Measurements from ENCODE around the gene IL18RAP. TPM values are rescaled to one million over a fixed set of nuclear protein-coding genes. Genes with fewer than 3 reads are reported as not detected.

The IL18RAP gene
- total RNA-seq, 1 experiment from 2014 or later: not detected

DNA sequence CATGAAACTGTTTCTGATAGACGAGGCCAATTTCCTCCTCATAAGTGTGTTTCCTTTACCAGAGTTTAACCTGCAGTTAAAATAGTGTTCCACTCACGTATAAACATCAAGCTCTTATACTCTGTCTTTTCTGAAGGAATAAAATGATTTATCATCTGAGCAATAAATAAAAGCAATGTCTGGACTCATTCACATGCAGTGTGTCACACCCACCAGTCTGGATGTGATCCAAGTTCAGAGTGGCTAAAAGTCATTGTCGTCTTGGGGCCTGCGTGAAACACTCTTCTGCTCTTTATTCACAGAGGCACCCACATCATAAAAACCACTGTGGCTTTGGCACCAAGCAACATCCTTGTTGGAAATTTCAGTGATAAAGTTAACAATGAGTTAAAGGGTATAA, 30.5 kb downstream of the IL18RAP start:
- no peaks in the 10 kb centered on the region for H3K4me1 ChIP-seq (replicated peaks)
- H3K27me3 ChIP-seq (replicated peaks): peaks cover 9% of the 10 kb centered on the region
- no peak overlapping the region for H3K4me3 ChIP-seq
- H3K9me3 ChIP-seq (replicated peaks): no peaks in the 10 kb centered on the region
- no peak for DNase-seq (ENCODE audit: low read depth in 1 of 2, low spot score in 2 of 2)
- no peaks in the 10 kb centered on the region for H3K36me3 ChIP-seq
- H3K27ac ChIP-seq: no peak overlapping the region

DNA sequence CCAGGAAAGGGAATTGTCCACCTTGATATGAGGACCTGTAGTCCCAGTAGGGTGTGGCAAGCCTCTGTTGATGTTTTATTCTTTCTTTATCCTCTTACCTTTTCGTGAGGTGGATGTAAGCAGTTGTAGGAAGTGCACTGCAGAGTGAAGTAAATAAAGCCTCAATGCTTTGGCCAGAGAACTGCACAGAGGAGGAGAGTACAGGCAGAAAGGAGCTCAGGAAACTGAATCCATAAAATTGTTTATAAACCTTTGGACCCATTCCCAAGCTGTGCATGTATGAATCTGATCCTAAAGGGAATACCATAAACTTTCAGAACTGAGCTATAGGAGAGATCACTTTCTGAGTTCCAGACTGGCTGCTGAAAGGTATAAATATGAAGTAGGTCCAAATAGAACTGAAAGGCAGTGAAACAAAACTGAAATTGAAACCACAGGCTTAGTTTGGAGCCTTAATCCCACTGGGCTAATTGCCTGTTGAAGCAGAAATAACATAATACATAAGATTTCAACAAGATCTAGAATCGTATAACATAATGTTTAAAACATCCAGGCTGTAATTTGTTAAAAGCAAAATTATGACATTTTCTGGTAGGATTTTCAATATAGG, 32.2 kb downstream of the IL18RAP start:
- Histone ChIP-seq H3K27ac (no peak overlapping the region), H3K27me3 (replicated peaks) (peaks cover 9% of the 10 kb centered on the region), H3K4me3 (no peak overlapping the region), H3K4me1 (replicated peaks) (no peaks in the 10 kb centered on the region), H3K36me3 (no peaks in the 10 kb centered on the region), H3K9me3 (replicated peaks) (no peaks in the 10 kb centered on the region)
- DNase-seq (ENCODE audit: low read depth in 1 of 2, low spot score in 2 of 2): no peak

DNA sequence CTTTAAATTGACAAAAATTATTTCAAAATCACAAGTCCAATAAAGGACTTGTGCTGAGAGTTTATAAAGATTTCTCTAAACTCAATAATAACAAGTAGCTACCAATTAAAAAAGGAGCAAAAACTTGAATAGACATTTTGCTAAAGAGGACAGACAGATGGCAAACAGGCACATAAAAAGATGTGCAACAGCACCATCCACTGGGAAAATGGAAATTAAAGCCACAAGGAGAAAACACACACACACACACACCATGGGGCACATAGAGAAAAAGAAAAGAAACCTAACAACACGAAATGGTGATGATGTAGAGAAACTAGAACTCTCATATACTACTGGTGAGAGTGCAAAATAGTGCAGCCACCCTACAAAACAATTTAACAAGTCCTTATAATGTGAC, 37.5 kb downstream of the IL18RAP start:
- Histone ChIP-seq H3K27ac (no peak overlapping the region), H3K27me3 (replicated peaks) (peaks cover 5% of the 10 kb centered on the region; the same call in 1 of the 2 replicates), H3K9me3 (replicated peaks) (no peaks in the 10 kb centered on the region), H3K36me3 (no peaks in the 10 kb centered on the region), H3K4me1 (replicated peaks) (no peaks in the 10 kb centered on the region), H3K4me3 (no peak overlapping the region)
- no peak for DNase-seq (ENCODE audit: low read depth in 1 of 2, low spot score in 2 of 2)

DNA sequence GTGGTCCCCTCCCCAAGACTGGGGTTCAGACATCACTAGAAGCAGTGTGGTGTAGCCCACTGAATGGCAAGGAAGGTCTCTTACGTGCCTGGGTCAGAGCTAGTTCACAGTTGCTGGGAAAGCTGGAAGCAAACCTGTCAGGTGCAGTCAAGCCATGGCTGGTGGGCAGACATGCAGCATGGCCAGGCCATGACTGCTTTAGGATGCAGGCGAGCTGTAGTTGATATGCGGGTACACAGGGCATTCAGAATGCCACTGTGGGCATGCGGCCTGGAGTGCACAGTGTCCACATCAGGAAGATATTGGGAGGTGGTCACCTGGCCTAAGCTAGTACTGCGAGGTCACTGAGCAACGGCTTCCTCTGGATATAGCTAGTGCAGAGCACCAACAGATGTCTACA, 38.2 kb downstream of the IL18RAP start:
- Histone ChIP-seq H3K36me3 (no peaks in the 10 kb centered on the region), H3K27ac (no peak overlapping the region), H3K27me3 (replicated peaks) (no peaks in the 10 kb centered on the region), H3K4me1 (replicated peaks) (no peaks in the 10 kb centered on the region), H3K9me3 (replicated peaks) (no peaks in the 10 kb centered on the region), H3K4me3 (no peak overlapping the region)
- DNase-seq (ENCODE audit: low read depth in 1 of 2, low spot score in 2 of 2): no peak

DNA sequence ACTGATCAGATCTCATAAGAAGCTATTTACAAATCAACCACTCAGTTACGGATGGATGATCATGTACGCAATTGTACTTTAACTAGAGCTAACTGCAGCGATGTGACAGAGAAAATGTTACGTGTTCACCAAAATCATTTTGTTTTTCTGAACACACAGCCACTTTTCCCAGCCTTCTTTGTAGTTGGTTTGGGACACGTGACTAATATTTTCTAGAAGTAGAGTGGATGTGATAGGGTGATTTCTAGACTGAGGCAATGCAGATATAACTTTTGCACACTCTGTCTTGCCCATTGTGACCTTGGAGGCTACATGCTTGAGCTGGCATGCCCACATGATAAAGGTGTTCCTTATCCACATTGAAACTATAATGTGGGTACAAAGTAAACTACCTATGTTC, 40.2 kb downstream of the IL18RAP start:
- no peak overlapping the region for H3K27ac ChIP-seq
- H3K36me3 ChIP-seq: no peaks in the 10 kb centered on the region
- no peaks in the 10 kb centered on the region for H3K9me3 ChIP-seq (replicated peaks)
- H3K27me3 ChIP-seq (replicated peaks): no peaks in the 10 kb centered on the region
- H3K4me3 ChIP-seq: no peak overlapping the region
- no peaks in the 10 kb centered on the region for H3K4me1 ChIP-seq (replicated peaks)
- no peak for DNase-seq (ENCODE audit: low read depth in 1 of 2, low spot score in 2 of 2)

DNA sequence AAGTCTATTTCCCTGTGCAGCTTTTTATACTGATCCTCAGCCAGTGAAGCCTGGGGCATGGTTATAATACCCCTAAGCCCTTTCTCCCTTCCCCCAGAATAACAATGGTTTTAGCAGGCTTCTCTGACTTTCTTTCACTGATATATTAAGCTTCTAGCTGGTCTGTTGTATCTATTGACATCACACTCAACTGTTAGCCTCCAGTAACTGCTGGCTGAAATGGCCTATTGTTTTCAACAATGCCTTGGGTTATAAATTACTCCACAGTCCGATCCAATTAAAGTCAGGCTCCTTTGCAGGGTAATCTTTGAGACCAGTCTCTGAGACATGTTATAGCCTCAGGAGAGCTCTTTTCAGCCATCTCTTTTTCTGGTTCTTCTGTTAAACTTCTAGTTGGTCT, 47.2 kb downstream of the IL18RAP start:
- no peak overlapping the region for H3K27ac ChIP-seq
- DNase-seq (ENCODE audit: low read depth in 1 of 2, low spot score in 2 of 2): no peak

DNA sequence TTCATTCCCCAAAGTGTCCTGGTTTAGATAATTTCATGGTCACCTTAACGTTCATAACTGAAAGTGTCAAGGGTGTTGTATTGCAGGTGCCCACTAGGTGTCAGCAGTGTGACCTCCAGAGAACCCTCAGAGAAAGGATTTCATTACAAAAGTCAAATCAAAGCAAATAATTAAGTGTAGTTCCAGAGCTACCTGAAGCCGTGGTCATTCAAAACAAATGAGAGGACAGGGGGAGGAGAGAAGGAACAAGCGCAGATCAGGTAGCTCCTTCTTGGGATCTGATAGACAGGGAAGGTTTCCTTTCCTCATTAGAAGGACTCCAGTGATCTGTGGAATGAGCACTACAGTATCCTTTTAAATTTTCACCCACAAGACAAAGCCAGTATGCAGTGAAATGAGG, 50.1 kb downstream of the IL18RAP start, which contains the start of gene SLC9A4:
SLC9A4 (plus strand) TSS at position 207 of the 400 bp plus-strand sequence. CDS start 534 bp downstream, outside the sequence.
- Histone ChIP-seq H3K4me3 (no peak within 1 kb of the TSS), H3K36me3 (no peaks in the 10 kb centered on the region), H3K4me1 (replicated peaks) (no peaks in the 10 kb centered on the region; the same call in 1 of the 2 replicates), H3K27ac (no peak within 1 kb of the TSS), H3K27me3 (replicated peaks) (peaks cover 14% of the 10 kb centered on the region), H3K9me3 (replicated peaks) (no peaks in the 10 kb centered on the region)
- peak in 1 of 2 experiments; percentile 57 for DNase-seq (ENCODE audit: low read depth in 1 of 2, low spot score in 2 of 2)

More for the DNA sequence above, 47.2 kb downstream of the IL18RAP start:
- no peak overlapping the region for H3K4me3 ChIP-seq
- peaks cover 10% of the 10 kb centered on the region; the same call in 1 of the 2 replicates for H3K27me3 ChIP-seq (replicated peaks)
- no peaks in the 10 kb centered on the region for H3K36me3 ChIP-seq
- H3K4me1 ChIP-seq (replicated peaks): no peaks in the 10 kb centered on the region; the same call in 1 of the 2 replicates
- H3K9me3 ChIP-seq (replicated peaks): no peaks in the 10 kb centered on the region

DNA sequence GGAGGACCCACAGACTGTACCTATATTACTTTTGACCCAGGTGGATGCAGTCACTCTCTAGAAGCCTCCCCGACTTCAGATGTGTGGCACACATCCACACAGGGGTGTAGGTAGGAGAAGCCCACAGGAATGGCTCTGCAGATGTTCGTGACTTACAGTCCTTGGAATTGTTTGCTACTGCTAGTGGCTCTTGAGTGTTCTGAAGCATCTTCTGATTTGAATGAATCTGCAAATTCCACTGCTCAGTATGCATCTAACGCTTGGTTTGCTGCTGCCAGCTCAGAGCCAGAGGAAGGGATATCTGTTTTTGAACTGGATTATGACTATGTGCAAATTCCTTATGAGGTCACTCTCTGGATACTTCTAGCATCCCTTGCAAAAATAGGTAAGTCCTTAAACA, 50.7 kb downstream of the IL18RAP start:
- H3K36me3 ChIP-seq: no peaks in the 10 kb centered on the region
- no peak overlapping the region for H3K4me3 ChIP-seq

DNA sequence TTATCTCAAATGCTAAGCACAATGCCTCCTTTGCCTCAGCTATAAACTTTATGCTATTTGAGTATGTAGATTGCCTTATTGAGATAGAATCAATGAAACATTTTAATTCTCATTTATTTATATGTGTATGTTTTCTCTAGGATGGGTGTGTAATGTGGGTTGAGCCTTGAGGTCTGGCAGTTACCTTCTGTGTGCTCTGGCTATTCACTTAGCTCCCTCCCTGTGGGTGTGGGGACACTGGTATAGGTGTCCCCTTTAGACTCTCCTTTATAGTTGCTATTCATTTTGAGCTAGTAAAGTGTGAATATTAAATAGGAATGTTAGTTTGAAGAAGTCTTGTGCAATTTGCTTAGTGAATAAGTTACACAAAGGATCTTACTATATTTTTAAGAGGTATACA, 51.8 kb downstream of the IL18RAP start:
- H3K9me3 ChIP-seq (replicated peaks): no peaks in the 10 kb centered on the region
- peaks cover 14% of the 10 kb centered on the region for H3K27me3 ChIP-seq (replicated peaks)
- H3K4me3 ChIP-seq: no peak overlapping the region
- DNase-seq (ENCODE audit: low read depth in 1 of 2, low spot score in 2 of 2): no peak
- no peaks in the 10 kb centered on the region for H3K36me3 ChIP-seq
- no peak overlapping the region for H3K27ac ChIP-seq
- H3K4me1 ChIP-seq (replicated peaks): no peaks in the 10 kb centered on the region; the same call in 1 of the 2 replicates

More for the DNA sequence above, 50.7 kb downstream of the IL18RAP start:
- DNase-seq (ENCODE audit: low read depth in 1 of 2, low spot score in 2 of 2): no peak
- Histone ChIP-seq H3K27ac (no peak overlapping the region), H3K9me3 (replicated peaks) (no peaks in the 10 kb centered on the region), H3K27me3 (replicated peaks) (peaks cover 14% of the 10 kb centered on the region), H3K4me1 (replicated peaks) (no peaks in the 10 kb centered on the region; the same call in 1 of the 2 replicates)

DNA sequence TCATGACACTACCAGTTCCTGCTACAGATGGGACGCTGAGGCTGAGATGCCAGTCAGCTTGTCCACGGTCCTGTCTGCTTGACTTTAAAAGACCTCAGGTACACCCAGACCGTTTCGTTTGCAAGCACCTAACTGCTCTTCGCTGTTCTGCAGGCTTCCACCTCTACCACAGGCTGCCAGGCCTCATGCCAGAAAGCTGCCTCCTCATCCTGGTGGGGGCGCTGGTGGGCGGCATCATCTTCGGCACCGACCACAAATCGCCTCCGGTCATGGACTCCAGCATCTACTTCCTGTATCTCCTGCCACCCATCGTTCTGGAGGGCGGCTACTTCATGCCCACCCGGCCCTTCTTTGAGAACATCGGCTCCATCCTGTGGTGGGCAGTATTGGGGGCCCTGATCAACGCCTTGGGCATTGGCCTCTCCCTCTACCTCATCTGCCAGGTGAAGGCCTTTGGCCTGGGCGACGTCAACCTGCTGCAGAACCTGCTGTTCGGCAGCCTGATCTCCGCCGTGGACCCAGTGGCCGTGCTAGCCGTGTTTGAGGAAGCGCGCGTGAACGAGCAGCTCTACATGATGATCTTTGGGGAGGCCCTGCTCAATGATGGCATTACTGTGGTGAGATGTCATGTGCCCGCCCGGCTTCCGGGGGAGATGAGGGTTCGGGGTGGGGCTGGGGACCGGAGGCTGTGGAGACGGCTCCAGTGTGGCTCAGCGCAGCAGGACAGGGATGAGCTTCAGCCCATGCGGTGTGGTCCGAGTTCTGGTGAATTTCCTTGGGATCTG, 55.9 kb downstream of the IL18RAP start:
- Histone ChIP-seq H3K4me1 (replicated peaks) (no peaks in the 10 kb centered on the region), H3K27me3 (replicated peaks) (peaks cover 5% of the 10 kb centered on the region; the same call in 1 of the 2 replicates), H3K9me3 (replicated peaks) (no peaks in the 10 kb centered on the region), H3K4me3 (no peak overlapping the region), H3K27ac (no peak overlapping the region), H3K36me3 (no peaks in the 10 kb centered on the region)
- no peak for DNase-seq (ENCODE audit: low read depth in 1 of 2, low spot score in 2 of 2)

DNA sequence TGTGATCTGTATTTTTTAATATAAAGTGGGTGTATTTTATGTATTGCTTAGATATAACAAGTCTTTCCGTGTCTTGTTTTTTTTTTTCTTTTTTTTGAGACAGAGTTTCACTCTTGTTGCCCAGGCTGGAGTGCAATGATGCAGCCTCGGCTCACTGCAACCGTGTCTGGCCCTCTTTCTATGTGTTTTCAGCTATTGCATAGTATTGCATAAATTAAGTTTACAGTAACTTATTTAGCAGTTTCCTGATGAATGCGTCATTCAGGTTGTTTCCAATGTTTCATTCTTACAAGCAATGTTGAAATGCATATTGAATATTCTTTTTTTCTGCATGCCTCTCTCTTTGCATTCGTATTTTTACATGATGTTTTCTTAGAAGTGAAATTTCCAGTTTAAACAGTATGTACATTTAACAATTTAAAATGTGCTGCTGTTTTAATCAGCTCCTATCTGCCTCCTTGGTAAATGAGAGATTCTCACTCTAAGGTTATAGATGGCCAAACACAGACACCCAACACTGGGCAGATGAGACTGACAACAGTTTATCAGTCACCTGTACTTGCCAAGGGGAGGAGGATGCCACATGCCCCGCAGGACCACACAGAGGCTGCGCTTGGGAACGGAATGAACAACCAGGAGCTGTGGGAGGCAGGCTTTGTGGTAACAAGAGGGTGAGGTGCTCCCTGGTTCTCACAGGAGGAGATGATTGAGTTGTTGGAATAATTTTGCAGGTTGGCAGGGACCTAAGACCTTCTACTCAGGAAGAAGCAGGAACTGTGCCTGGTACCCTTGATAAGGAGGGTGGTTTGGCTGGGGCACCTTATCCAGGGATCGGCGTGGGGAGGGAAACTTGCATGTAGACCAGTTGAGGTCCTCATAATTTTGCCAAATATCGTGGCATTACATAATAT, 57.6 kb downstream of the IL18RAP start:
- Histone ChIP-seq H3K9me3 (replicated peaks) (no peaks in the 10 kb centered on the region), H3K4me1 (replicated peaks) (no peaks in the 10 kb centered on the region)
- DNase-seq (ENCODE audit: low read depth in 1 of 2, low spot score in 2 of 2): no peak

DNA sequence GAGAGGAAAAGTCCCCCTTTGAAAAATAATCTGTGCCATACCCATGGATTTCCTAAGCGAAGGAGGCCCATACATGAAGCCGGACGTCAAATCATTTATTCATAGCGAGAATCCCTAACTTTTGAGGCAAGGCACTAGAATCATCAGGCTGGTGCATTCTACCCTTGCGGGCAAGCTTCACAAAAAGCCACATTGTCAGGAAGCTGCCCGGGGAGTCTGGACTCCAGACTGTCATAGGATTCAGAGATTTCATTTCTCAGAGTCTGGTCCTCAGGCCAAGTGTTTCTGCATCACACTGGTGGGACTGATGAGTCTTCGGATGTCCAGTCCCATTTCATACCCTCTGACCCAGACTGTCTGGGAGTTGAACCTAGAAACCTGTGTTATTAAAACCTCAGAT, 59.0 kb downstream of the IL18RAP start:
- Histone ChIP-seq H3K27me3 (replicated peaks) (no peaks in the 10 kb centered on the region), H3K9me3 (replicated peaks) (no peaks in the 10 kb centered on the region), H3K4me3 (no peak overlapping the region), H3K27ac (no peak overlapping the region), H3K4me1 (replicated peaks) (peaks cover 3% of the 10 kb centered on the region), H3K36me3 (no peaks in the 10 kb centered on the region)
- DNase-seq (ENCODE audit: low read depth in 1 of 2, low spot score in 2 of 2): no peak

More for the DNA sequence above, 57.6 kb downstream of the IL18RAP start:
- H3K36me3 ChIP-seq: no peaks in the 10 kb centered on the region
- peaks cover 4% of the 10 kb centered on the region; the same call in 1 of the 2 replicates for H3K27me3 ChIP-seq (replicated peaks)
- no peak overlapping the region for H3K27ac ChIP-seq
- H3K4me3 ChIP-seq: no peak overlapping the region

DNA sequence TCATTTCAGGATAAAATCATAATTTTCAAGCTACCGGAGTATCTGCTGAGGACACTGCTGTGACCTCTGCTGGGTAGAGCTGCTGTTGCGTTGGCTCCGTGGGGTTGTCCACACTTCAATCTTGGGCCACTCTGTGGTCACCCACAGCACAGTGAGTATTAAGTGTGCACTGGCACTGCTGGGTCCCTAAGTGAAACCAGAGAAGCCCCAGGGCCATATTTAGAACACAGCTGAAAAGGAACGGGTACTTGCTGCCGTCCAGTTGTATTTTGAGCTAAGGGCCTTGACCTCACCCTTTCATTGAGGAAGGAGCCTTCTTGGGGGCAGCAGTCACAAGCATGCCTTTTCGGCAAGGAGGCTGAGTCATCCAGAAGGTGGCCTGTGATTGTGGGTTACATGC, 60.1 kb downstream of the IL18RAP start:
- no peaks in the 10 kb centered on the region for H3K36me3 ChIP-seq
- H3K4me1 ChIP-seq (replicated peaks): peaks cover 14% of the 10 kb centered on the region
- DNase-seq (ENCODE audit: low read depth in 1 of 2, low spot score in 2 of 2): no peak
- H3K27me3 ChIP-seq (replicated peaks): no peaks in the 10 kb centered on the region
- H3K4me3 ChIP-seq: no peak overlapping the region
- no peaks in the 10 kb centered on the region for H3K9me3 ChIP-seq (replicated peaks)
- no peak overlapping the region for H3K27ac ChIP-seq

Measured in SJSA1 (cell line).